ENCODE results near the gene SGK1.

DNA sequence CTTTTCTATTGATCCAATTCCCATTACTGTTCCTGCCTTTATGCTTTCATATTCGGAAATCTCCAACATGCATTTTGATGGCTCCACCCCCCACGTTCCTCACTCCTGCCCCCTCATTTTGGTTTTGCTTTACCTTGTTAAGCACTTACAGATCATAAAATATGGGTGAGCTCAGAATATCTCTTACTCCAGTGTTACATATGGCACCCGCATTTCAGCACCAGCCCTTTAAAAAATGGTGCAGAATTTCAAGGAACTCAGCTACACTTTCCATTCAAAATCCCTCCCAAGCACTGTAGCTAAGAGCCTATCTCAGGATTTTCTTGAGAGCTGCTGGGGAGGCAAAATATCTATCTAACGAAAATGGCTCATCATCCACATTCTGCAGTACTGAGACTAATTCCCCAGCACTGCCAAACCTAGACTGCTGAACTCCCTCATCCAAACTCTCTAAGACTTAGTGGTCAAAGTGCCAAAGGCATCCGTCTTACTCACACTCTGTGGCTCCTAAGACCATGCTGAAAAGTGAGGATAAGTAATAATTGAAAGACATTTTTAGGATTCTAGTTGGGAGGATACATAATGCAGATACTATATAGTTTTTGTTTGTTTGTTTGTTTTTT lies 7.8 kb downstream of the SGK1 start:
- no peak for TF ChIP-seq POLR2AphosphoS5 (IDR thresholded peaks at IDR 0.05; ENCODE audit: low read depth, low read length)
- TF ChIP-seq, protein P1, sequence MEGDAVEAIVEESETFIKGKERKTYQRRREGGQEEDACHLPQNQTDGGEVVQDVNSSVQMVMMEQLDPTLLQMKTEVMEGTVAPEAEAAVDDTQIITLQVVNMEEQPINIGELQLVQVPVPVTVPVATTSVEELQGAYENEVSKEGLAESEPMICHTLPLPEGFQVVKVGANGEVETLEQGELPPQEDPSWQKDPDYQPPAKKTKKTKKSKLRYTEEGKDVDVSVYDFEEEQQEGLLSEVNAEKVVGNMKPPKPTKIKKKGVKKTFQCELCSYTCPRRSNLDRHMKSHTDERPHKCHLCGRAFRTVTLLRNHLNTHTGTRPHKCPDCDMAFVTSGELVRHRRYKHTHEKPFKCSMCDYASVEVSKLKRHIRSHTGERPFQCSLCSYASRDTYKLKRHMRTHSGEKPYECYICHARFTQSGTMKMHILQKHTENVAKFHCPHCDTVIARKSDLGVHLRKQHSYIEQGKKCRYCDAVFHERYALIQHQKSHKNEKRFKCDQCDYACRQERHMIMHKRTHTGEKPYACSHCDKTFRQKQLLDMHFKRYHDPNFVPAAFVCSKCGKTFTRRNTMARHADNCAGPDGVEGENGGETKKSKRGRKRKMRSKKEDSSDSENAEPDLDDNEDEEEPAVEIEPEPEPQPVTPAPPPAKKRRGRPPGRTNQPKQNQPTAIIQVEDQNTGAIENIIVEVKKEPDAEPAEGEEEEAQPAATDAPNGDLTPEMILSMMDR (IDR thresholded peaks at IDR 0.05): no peak
- no peak for TF ChIP-seq FOXM1 (IDR thresholded peaks at IDR 0.05; ENCODE audit: low read depth)
- TF ChIP-seq, protein P2, sequence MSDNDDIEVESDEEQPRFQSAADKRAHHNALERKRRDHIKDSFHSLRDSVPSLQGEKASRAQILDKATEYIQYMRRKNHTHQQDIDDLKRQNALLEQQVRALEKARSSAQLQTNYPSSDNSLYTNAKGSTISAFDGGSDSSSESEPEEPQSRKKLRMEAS (IDR thresholded peaks at IDR 0.05; ENCODE audit: low read depth): no peak
- no peak for TF ChIP-seq NRF1 (IDR thresholded peaks at IDR 0.05; ENCODE audit: low read depth, low read length)
- TF ChIP-seq, protein P3, sequence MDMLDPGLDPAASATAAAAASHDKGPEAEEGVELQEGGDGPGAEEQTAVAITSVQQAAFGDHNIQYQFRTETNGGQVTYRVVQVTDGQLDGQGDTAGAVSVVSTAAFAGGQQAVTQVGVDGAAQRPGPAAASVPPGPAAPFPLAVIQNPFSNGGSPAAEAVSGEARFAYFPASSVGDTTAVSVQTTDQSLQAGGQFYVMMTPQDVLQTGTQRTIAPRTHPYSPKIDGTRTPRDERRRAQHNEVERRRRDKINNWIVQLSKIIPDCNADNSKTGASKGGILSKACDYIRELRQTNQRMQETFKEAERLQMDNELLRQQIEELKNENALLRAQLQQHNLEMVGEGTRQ (IDR thresholded peaks at IDR 0.05; ENCODE audit: borderline replicate concordance, low read depth, low read length): no peak
- TF ChIP-seq, protein P4, sequence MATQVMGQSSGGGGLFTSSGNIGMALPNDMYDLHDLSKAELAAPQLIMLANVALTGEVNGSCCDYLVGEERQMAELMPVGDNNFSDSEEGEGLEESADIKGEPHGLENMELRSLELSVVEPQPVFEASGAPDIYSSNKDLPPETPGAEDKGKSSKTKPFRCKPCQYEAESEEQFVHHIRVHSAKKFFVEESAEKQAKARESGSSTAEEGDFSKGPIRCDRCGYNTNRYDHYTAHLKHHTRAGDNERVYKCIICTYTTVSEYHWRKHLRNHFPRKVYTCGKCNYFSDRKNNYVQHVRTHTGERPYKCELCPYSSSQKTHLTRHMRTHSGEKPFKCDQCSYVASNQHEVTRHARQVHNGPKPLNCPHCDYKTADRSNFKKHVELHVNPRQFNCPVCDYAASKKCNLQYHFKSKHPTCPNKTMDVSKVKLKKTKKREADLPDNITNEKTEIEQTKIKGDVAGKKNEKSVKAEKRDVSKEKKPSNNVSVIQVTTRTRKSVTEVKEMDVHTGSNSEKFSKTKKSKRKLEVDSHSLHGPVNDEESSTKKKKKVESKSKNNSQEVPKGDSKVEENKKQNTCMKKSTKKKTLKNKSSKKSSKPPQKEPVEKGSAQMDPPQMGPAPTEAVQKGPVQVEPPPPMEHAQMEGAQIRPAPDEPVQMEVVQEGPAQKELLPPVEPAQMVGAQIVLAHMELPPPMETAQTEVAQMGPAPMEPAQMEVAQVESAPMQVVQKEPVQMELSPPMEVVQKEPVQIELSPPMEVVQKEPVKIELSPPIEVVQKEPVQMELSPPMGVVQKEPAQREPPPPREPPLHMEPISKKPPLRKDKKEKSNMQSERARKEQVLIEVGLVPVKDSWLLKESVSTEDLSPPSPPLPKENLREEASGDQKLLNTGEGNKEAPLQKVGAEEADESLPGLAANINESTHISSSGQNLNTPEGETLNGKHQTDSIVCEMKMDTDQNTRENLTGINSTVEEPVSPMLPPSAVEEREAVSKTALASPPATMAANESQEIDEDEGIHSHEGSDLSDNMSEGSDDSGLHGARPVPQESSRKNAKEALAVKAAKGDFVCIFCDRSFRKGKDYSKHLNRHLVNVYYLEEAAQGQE (IDR thresholded peaks at IDR 0.05; ENCODE audit: low read depth, low read length): no peak
- TF ChIP-seq, protein P5, sequence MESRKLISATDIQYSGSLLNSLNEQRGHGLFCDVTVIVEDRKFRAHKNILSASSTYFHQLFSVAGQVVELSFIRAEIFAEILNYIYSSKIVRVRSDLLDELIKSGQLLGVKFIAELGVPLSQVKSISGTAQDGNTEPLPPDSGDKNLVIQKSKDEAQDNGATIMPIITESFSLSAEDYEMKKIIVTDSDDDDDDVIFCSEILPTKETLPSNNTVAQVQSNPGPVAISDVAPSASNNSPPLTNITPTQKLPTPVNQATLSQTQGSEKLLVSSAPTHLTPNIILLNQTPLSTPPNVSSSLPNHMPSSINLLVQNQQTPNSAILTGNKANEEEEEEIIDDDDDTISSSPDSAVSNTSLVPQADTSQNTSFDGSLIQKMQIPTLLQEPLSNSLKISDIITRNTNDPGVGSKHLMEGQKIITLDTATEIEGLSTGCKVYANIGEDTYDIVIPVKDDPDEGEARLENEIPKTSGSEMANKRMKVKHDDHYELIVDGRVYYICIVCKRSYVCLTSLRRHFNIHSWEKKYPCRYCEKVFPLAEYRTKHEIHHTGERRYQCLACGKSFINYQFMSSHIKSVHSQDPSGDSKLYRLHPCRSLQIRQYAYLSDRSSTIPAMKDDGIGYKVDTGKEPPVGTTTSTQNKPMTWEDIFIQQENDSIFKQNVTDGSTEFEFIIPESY (IDR thresholded peaks at IDR 0.05; ENCODE audit: borderline replicate concordance, low read depth): no peak
- no peak for TF ChIP-seq NFIC (IDR thresholded peaks at IDR 0.05; ENCODE audit: borderline replicate concordance)

Measured in SK-N-SH (cell line).